Measurements from ENCODE around the gene SPC24. TPM values are rescaled to one million over a fixed set of nuclear protein-coding genes. Genes with fewer than 3 reads are reported as not detected.
"Not testable (repeated sequence)": the region's sequence is repeated elsewhere in the genome, so short reads cannot be mapped to it uniquely, and the experiment has no call there.

SPC24 gene
- total RNA-seq, 1 donor from 2014 or later: 12.0 TPM

GRCh38 chr19:11148001-11148400, 7.6 kb downstream of the SPC24 start:
- Histone ChIP-seq H3K9me3 (ENCODE audit: control insufficient read depth in 3 of 3, low read length in 3 of 3) (peaks cover 0 to 4% (median 0%) of the 10 kb centered on the region in 3 donors), H3K4me1 (ENCODE audit: control insufficient read depth in 3 of 3, insufficient read depth in 3 of 3, low read length in 3 of 3) (peaks cover 17 to 18% (median 17%) of the 10 kb centered on the region in 3 donors), H3K27ac (ENCODE audit: low read depth, low read length) (no peak overlapping the region), H3K27me3 (ENCODE audit: control insufficient read depth in 3 of 3, insufficient read depth in 3 of 3, low read length in 3 of 3) (no peaks in the 10 kb centered on the region), H3K4me3 (ENCODE audit: low read length in 3 of 3) (no peak overlapping the region), H3K36me3 (ENCODE audit: control insufficient read depth in 3 of 3, insufficient read depth in 3 of 3, low read length in 3 of 3) (no peaks in the 10 kb centered on the region), H3K9ac (ENCODE audit: low read depth in 1 of 3, low read length in 3 of 3) (no peak overlapping the region)

GRCh38 chr19:11145536-11145924, 10.1 kb downstream of the SPC24 start:
- H3K36me3 ChIP-seq (ENCODE audit: control insufficient read depth in 3 of 3, insufficient read depth in 3 of 3, low read length in 3 of 3): no peaks in the 10 kb centered on the region
- no peak overlapping the region for H3K9ac ChIP-seq (ENCODE audit: low read depth in 1 of 3, low read length in 3 of 3)
- H3K9me3 ChIP-seq (ENCODE audit: control insufficient read depth in 3 of 3, low read length in 3 of 3): peaks cover 0 to 4% (median 0%) of the 10 kb centered on the region in 3 donors
- H3K4me1 ChIP-seq (ENCODE audit: control insufficient read depth in 3 of 3, insufficient read depth in 3 of 3, low read length in 3 of 3): peaks cover 18 to 20% (median 19%) of the 10 kb centered on the region in 3 donors
- H3K4me3 ChIP-seq (ENCODE audit: low read length in 3 of 3): no peak overlapping the region
- no peak overlapping the region for H3K27ac ChIP-seq (ENCODE audit: low read depth, low read length)
- no peaks in the 10 kb centered on the region for H3K27me3 ChIP-seq (ENCODE audit: control insufficient read depth in 3 of 3, insufficient read depth in 3 of 3, low read length in 3 of 3)

DNA sequence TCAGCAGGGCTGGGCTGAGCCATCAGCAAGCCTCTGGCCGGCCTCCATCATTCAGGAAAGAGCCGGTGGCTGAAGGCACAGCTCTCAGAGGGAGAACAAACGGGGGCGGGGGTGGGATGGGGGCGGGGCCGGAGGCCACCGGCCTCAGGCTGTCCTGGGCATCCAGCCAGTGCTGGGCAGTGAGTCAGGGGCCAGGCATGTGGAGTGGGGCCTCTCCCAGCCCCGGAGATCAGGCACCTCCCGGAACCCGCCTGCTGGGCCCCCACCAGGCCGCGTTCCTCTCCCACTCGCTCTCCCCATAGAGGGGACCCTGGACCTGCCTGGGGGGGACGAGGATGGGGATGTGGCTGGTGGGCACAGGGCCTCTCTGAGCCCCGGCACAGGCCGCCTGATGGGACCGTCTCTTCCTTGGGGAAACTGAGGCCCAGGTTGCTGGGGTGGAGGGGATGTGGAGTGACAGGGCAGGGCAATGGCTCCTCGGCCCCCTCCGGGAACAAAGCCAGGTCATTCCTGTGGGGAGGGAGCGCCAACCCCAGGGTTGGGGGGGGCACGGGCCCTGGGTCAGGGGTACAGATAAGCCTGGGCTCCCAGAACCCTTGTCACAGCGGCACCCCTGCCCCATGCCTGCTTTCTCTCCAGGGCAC, 12.9 kb downstream of the SPC24 start:
- Histone ChIP-seq H3K27ac (ENCODE audit: low read depth, low read length) (peak overlapping the region; percentile 93), H3K9me3 (ENCODE audit: control insufficient read depth in 3 of 3, low read length in 3 of 3) (peaks cover 0 to 4% (median 0%) of the 10 kb centered on the region in 3 donors), H3K4me1 (ENCODE audit: control insufficient read depth in 3 of 3, insufficient read depth in 3 of 3, low read length in 3 of 3) (peaks cover 39 to 41% (median 40%) of the 10 kb centered on the region in 3 donors), H3K9ac (ENCODE audit: low read depth in 1 of 3, low read length in 3 of 3) (peak overlapping the region; percentile 73 to 76 (median 75)), H3K4me3 (ENCODE audit: low read length in 3 of 3) (peak overlapping the region in 2 of 3 donors; percentile 51 to 52), H3K27me3 (ENCODE audit: control insufficient read depth in 3 of 3, insufficient read depth in 3 of 3, low read length in 3 of 3) (peaks cover 0 to 3% (median 0%) of the 10 kb centered on the region in 3 donors), H3K36me3 (ENCODE audit: control insufficient read depth in 3 of 3, insufficient read depth in 3 of 3, low read length in 3 of 3) (no peaks in the 10 kb centered on the region)

DNA sequence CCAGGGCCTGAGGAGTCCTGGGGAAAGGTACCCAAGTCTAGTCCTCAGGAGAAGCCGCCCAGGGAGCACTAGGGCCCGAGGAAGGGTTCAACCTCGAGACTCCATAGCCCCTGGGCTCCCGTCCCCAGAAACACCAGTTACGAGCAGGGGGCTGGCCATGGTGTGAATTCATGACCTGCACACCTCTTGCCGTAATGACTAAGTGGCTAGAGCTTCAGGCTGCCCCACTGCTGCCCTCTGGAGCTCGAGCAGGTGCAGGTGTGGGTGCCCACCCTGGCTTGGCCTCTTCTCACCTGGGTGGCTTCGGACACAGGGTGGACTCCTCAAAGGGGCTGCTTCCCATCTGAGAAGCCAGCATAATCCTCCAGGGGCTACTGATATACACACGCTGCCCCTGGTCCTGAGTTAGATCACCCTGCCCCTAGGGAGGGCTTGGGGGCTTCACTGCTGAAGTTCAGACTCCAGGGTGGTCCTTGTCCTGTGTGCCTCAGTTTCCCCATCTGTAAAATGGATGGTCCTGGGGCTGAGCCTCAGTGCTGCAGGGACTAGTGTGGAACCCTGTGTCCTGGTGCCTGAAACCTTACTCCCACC, 13.6 kb downstream of the SPC24 start:
- Histone ChIP-seq H3K27me3 (ENCODE audit: control insufficient read depth in 3 of 3, insufficient read depth in 3 of 3, low read length in 3 of 3) (peaks cover 0 to 3% (median 0%) of the 10 kb centered on the region in 3 donors), H3K36me3 (ENCODE audit: control insufficient read depth in 3 of 3, insufficient read depth in 3 of 3, low read length in 3 of 3) (no peaks in the 10 kb centered on the region), H3K9ac (ENCODE audit: low read depth in 1 of 3, low read length in 3 of 3) (peak overlapping the region in 1 of 3 donors; percentile 33), H3K4me1 (ENCODE audit: control insufficient read depth in 3 of 3, insufficient read depth in 3 of 3, low read length in 3 of 3) (peaks cover 41 to 44% (median 42%) of the 10 kb centered on the region in 3 donors), H3K4me3 (ENCODE audit: low read length in 3 of 3) (no peak overlapping the region), H3K27ac (ENCODE audit: low read depth, low read length) (peak overlapping the region; percentile 93), H3K9me3 (ENCODE audit: control insufficient read depth in 3 of 3, low read length in 3 of 3) (peaks cover 0 to 4% (median 0%) of the 10 kb centered on the region in 3 donors)

DNA sequence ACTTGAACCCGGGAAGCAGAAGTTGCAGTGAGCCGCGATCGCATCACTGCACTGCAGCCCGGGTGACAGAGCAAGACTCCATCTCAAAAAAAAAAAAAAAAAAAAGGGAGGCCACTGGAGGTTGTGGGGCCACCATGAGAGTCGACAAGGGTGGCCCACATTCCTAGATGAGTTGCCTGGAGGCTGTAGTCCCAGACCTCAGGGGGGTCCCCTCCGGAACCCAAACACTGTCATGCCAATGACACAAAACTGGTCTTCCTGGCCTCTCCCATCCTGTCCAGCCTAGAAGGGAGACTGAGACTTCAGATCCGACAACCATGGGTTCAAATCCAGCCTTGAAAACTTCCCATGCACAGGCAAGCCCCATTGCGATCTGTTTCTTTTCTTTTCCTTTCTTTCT, 14.7 kb downstream of the SPC24 start:
- H3K27me3 ChIP-seq (ENCODE audit: control insufficient read depth in 3 of 3, insufficient read depth in 3 of 3, low read length in 3 of 3): peaks cover 0 to 3% (median 0%) of the 10 kb centered on the region in 3 donors
- H3K9ac ChIP-seq (ENCODE audit: low read depth in 1 of 3, low read length in 3 of 3): no peak overlapping the region
- no peak overlapping the region for H3K27ac ChIP-seq (ENCODE audit: low read depth, low read length)
- peaks cover 0 to 4% (median 0%) of the 10 kb centered on the region in 3 donors for H3K9me3 ChIP-seq (ENCODE audit: control insufficient read depth in 3 of 3, low read length in 3 of 3)
- peaks cover 41 to 44% (median 42%) of the 10 kb centered on the region in 3 donors for H3K4me1 ChIP-seq (ENCODE audit: control insufficient read depth in 3 of 3, insufficient read depth in 3 of 3, low read length in 3 of 3)
- H3K4me3 ChIP-seq (ENCODE audit: low read length in 3 of 3): no peak overlapping the region
- H3K36me3 ChIP-seq (ENCODE audit: control insufficient read depth in 3 of 3, insufficient read depth in 3 of 3, low read length in 3 of 3): no peaks in the 10 kb centered on the region

- H3K4me1 ChIP-seq (ENCODE audit: control insufficient read depth in 3 of 3, insufficient read depth in 3 of 3, low read length in 3 of 3): peaks cover 41 to 44% (median 42%) of the 10 kb centered on the region in 3 donors
- not testable (repeated sequence) for H3K9me3 ChIP-seq (ENCODE audit: control insufficient read depth in 3 of 3, low read length in 3 of 3); H3K36me3 ChIP-seq (ENCODE audit: control insufficient read depth in 3 of 3, insufficient read depth in 3 of 3, low read length in 3 of 3); H3K27me3 ChIP-seq (ENCODE audit: control insufficient read depth in 3 of 3, insufficient read depth in 3 of 3, low read length in 3 of 3); H3K9ac ChIP-seq (ENCODE audit: low read depth in 1 of 3, low read length in 3 of 3); H3K4me3 ChIP-seq (ENCODE audit: low read length in 3 of 3)
- H3K27ac ChIP-seq (ENCODE audit: low read depth, low read length): peak overlapping the region; percentile 86
These were observed 15.5 kb downstream of the SPC24 start for GRCh38 chr19:11140023-11140538.

GRCh38 chr19:11138601-11139300, 16.8 kb downstream of the SPC24 start:
- peak overlapping the region; percentile 86 for H3K27ac ChIP-seq (ENCODE audit: low read depth, low read length)
- H3K4me3 ChIP-seq (ENCODE audit: low read length in 3 of 3): peak overlapping the region in 1 of 3 donors; percentile 55
- no peaks in the 10 kb centered on the region for H3K36me3 ChIP-seq (ENCODE audit: control insufficient read depth in 3 of 3, insufficient read depth in 3 of 3, low read length in 3 of 3)
- H3K9me3 ChIP-seq (ENCODE audit: control insufficient read depth in 3 of 3, low read length in 3 of 3): no peaks in the 10 kb centered on the region
- peak overlapping the region in 2 of 3 donors; percentile 33 to 64 for H3K9ac ChIP-seq (ENCODE audit: low read depth in 1 of 3, low read length in 3 of 3)
- peaks cover 0 to 3% (median 0%) of the 10 kb centered on the region in 3 donors for H3K27me3 ChIP-seq (ENCODE audit: control insufficient read depth in 3 of 3, insufficient read depth in 3 of 3, low read length in 3 of 3)
- H3K4me1 ChIP-seq (ENCODE audit: control insufficient read depth in 3 of 3, insufficient read depth in 3 of 3, low read length in 3 of 3): peaks cover 41 to 43% (median 42%) of the 10 kb centered on the region in 3 donors

DNA sequence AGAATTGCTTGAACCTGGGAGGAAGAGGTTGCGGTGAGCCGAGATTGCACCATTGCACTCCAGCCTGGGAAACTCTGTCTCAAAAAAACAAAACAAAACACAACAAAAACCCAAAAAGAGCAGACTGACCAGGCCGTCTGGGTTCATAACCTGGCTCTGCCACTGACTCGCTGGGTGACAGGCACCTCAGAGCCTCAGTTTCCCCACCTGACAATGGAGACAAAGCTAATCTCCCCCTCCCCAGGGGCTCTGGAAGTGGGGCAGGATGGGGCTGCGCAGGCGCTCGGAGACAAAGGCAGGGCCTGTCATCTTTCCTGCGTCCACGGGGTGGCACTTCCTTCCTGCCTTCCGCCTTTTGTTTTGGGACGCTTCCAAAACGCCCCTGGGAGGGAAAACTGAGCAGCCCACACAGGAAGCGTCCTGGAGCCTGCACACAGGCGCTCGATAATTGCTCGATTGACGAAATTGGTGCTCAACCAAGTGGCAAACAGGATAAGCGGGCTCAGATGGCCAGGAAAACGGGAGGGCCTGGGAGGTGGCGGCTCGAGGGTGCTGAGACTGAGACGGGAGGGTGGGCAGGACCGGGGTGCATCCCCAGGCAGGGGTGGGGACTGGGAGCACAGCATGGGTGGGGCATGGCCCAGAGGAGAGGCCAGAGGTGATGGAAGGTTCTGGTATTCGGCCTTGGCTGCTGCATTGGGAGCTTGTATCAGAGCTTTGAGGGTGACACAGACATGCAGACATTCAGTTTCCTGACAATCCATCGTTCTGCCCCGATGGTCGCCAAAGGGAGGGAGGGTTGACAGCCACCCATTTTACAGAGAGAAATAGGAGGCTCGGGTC, 17.8 kb downstream of the SPC24 start:
- no peaks in the 10 kb centered on the region for H3K36me3 ChIP-seq (ENCODE audit: control insufficient read depth in 3 of 3, insufficient read depth in 3 of 3, low read length in 3 of 3)
- H3K4me1 ChIP-seq (ENCODE audit: control insufficient read depth in 3 of 3, insufficient read depth in 3 of 3, low read length in 3 of 3): peaks cover 32 to 33% (median 33%) of the 10 kb centered on the region in 3 donors
- H3K27me3 ChIP-seq (ENCODE audit: control insufficient read depth in 3 of 3, insufficient read depth in 3 of 3, low read length in 3 of 3): peaks cover 0 to 3% (median 0%) of the 10 kb centered on the region in 3 donors
- peak overlapping the region; percentile 55 to 67 (median 65) for H3K4me3 ChIP-seq (ENCODE audit: low read length in 3 of 3)
- peak overlapping the region in 2 of 3 donors; percentile 56 to 69 for H3K9ac ChIP-seq (ENCODE audit: low read depth in 1 of 3, low read length in 3 of 3)
- H3K27ac ChIP-seq (ENCODE audit: low read depth, low read length): peak overlapping the region; percentile 86
- H3K9me3 ChIP-seq (ENCODE audit: control insufficient read depth in 3 of 3, low read length in 3 of 3): no peaks in the 10 kb centered on the region

DNA sequence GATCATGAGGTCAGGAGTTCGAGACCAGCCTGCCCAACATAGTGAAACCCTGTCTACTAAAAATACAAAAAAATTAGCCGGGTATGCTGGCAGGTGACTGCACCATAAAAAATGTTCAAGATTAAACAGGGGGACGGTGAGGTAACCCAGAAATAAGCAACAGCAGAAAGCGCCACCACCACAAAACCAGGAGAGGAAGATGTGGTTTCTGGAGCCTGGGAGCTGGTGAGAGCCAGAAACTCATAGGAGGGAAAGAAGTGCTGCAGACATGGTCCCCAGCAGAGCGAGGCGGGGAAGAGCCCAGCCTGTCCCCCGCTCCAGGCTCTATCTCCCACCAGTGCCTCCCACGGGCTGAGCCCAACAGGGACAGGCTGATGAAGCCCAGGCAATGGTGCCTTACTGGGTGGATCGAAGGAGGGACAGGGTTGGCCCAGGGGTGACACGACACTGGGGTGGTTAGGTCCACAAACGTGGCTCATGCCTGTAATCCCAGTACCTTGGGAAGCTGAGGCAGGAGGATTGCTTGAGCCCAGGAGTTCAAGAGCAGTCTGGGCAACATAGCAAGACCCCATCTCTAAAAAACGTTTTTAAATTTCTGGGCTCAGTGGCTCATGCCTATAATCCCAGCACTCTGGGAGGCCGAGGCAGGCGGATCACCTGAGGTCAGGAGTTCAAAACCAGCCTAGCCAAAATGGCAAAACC, 19.0 kb downstream of the SPC24 start:
- peaks cover 23 to 24% (median 24%) of the 10 kb centered on the region in 3 donors for H3K4me1 ChIP-seq (ENCODE audit: control insufficient read depth in 3 of 3, insufficient read depth in 3 of 3, low read length in 3 of 3)
- H3K9ac ChIP-seq (ENCODE audit: low read depth in 1 of 3, low read length in 3 of 3): no peak overlapping the region
- H3K27me3 ChIP-seq (ENCODE audit: control insufficient read depth in 3 of 3, insufficient read depth in 3 of 3, low read length in 3 of 3): peaks cover 0 to 3% (median 0%) of the 10 kb centered on the region in 3 donors
- H3K36me3 ChIP-seq (ENCODE audit: control insufficient read depth in 3 of 3, insufficient read depth in 3 of 3, low read length in 3 of 3): peaks cover 0 to 5% (median 3%) of the 10 kb centered on the region in 3 donors
- H3K4me3 ChIP-seq (ENCODE audit: low read length in 3 of 3): no peak overlapping the region
- H3K9me3 ChIP-seq (ENCODE audit: control insufficient read depth in 3 of 3, low read length in 3 of 3): no peaks in the 10 kb centered on the region
- H3K27ac ChIP-seq (ENCODE audit: low read depth, low read length): no peak overlapping the region
